Measurements from ENCODE around the gene AIFM1.
A peak's percentile ranks its signal among the peaks of the same experiment; 100 is the strongest.

The AIFM1 gene

DNA sequence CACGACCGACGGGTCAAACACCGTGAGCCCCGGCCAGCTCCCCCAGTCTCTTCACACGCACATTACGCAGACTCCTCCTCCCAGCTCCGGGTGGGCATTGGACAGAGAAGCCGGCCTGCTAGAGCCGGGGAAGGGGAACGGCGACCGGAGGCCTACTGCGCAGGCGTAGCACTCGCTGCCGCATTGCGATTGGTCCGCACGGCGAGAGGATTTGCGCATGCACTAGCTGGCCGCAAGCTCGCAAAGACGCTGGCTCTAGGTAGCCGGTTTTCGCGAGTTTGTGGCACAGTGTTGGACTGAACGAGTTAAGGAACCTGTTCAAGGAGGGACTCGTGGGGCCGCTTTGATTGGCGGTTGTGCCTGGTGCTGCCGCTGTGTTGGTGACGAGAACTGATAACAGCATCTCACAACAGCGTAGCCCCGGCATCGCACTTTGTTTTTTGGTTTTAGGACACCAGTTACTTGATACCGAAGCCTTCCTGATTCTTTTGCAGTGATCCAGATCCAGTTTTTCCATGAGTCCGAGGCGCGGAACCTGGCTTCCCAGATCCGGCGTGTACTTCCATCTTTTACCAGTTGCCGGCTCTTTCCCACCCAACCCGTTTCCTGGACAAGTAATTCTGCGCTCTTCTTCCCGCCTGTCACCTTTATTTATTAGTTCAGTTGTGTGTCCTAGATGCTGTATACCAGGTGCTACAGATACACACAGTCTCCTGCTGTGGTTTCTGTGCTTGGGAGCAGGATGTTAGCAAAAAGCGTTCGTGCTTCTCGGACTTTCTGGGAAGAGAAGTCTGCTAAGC lies at the start of gene AIFM1:
Gene AIFM1, minus strand, starts transcription at position 139 of the 800 bp plus-strand sequence. CDS start 185 bp downstream, outside the sequence.
- DNase-seq (ENCODE audit: low spot score), result peak; percentile 80

DNA sequence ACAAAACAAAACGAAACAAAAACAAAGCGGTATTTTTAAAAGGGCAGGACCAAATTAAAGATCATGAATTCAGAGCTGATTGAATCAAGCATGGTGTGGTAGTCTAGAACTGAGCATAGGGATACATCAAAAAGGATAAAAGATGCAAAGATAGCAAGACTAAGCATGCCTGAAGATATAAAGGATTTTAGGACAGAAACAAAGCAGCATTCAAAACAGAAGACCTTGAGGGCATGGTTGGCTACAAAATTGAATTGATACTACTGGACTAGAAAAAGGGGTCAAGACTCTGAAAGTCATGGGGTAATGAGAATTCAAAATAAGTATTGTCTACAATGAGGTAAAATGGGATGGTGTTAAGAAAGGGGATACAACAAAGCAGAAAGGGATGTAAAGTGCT lies 47.7 kb upstream of the AIFM1 start:
- DNase-seq (ENCODE audit: low spot score), result no peak

DNA sequence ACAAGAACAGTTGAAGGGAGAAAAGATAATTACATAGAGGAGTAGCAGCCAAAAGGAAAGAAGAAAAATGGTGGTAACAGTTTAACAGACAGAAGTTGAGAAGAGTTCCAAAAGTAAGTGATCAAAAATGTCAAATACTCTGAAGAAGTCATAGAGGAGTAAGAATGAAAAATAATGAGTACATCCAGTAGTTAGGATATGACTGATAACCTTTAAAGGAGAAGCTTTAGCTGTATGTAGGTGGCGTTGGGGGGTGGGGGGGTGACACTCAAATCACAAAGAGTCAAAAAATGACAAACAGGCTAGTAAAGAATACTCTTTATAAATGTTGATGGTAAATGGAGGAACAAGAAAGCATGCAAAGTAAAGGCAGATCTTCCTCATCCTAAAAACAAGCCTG lies 46.7 kb upstream of the AIFM1 start:
- DNase-seq (ENCODE audit: low spot score), result no peak

DNA sequence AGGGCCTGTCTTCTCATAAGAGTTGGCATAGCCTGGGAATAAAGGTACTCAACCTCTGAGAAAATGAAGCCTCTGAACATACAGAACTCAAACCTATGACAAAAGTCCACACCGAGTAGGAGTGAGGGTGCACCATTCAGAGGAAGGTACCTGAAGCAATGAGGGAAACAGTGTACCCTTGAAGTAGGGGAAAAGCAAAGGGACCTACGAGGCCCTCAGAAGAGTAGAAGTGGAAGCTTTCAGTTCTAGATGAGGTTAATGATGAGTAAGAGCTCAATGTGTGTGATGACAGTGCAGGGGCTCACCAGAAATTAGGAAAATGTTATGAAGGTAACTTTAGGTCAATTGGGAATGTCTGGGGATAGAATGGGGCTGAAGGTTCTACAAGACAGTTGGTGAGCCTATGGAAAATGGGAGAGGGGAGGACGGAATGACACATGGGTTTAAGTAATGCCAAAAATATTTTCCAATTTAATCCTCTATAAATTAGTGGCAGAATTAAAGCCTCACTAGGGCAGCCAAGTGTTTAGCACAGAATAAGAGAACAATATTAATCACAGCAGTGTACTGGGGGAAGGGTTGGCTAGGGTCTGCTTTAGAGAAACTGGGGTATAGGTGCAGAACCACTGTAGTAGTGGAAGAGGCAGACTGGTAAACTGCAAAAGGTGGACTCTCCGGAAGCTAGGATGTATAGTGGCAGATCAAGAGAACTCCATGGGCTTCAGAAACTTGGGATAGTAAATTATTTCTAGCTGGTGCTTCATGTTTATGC lies 46.0 kb upstream of the AIFM1 start:
- DNase-seq (ENCODE audit: low spot score), result no peak

DNA sequence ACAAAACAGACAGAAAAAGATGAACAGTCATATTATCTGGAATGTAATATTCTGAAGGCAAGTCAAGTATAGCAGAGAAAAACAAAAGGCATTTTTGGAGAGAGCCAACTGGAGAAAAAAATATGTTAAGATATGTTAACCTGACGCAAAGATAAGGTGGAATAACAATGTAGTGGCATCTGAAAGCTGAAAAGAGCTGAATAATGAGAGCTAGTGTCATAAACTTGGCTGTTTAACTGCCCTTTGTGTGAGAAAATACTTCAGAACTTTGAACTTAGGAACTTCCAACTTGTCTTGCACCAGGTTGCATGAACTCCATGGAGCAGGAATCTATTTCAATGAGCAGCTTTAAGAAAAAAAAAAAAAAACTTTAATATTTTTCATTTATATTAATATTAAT lies 39.0 kb upstream of the AIFM1 start:
- no peak for DNase-seq (ENCODE audit: low spot score)

DNA sequence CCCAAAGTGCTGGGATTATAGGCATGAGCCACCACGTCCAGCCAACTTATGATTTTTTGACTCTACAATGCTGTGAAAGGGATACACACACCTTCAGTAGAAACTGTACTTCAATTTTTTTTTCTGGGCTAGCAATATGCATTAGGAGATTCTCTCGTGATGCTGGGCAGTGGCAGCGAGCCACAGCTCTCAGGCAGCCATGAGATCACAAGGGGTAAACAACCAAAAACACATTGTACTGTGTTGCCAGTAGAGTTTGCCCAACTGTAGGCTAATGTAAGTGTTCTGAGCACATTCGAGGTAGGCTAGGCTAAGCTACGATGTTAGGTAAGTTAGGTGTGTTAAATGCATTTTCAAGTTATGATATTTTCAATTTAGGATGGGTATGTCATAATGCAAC lies 31.8 kb upstream of the AIFM1 start:
- no peak for DNase-seq (ENCODE audit: low spot score)

DNA sequence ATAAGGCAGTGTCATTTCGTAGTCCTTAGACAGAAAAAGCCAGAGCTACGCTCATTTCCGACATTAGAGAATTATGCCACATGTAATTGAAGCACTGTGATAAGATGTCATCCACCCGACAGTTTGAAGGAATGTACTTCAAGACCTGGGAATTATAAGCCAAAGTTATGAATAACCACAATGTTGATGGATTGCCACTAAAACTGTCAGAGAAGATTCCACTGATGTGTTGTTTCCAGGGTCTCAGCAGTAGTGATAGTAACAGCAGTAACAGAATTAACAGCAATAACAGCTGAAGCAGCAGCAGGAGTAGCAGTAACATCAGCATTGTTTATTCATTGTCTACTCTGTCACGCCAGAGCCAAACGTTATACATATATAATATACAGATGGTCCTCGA lies 30.8 kb upstream of the AIFM1 start:
- DNase-seq (ENCODE audit: low spot score), result no peak

DNA sequence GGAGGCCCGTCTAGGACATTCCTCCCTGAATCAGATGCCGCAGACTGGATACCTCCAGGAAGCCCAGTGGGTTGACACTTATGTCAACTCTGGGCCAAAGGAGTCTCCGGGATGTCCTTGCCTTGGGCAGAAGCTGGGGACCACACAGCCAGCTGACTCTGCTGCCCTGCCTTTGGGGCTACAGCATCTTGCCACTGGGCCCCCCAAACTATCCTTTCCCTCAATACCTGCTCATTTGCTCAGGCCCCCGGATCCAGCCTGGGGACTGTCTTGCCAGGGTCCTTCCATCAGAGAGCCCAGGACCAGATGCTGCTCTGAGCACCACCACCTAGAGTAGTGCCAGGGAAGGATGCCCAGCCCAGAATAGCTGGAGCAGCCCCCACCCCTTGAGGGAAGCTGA lies 25.2 kb upstream of the AIFM1 start:
- DNase-seq (ENCODE audit: low spot score), result no peak

DNA sequence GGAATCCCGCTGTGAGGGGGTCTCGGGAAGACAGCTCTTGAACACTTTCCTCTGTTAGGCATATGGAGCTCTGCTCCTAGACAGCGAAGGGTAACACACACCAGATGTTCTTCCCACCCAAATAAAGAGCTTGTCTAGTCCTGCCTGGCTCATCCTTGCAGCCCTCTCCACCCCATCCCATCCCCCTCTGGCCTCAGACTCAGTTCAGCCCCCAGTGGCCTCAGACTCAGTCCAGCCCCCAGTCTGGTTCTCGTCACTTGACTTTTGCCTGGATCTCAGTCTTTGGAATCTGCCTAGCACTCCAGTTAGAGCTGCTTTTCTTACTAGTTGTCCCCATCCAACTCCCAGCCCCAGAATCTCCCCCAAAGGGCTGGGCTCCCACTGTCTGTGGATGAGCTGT lies 21.0 kb upstream of the AIFM1 start:
- no peak for DNase-seq (ENCODE audit: low spot score)

DNA sequence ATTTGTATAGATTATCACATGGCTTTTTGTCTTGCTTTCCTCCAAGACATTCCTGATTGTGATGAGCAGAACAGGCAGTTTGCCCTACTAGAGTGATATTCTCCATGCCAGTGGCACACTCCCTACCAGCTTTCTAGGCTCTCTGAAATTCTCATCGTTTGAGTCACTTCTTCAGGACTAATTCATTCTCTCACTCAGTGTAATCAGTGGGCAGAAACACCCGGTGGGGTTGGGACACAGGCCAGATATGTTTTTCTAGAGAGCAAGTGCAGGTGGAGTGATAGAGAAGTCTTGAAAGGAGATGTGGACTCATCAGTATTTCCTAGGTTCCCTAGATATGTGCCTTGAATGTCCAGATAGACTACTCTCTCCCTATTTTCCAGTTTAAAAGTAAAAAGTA lies 19.2 kb upstream of the AIFM1 start:
- no peak for DNase-seq (ENCODE audit: low spot score)

DNA sequence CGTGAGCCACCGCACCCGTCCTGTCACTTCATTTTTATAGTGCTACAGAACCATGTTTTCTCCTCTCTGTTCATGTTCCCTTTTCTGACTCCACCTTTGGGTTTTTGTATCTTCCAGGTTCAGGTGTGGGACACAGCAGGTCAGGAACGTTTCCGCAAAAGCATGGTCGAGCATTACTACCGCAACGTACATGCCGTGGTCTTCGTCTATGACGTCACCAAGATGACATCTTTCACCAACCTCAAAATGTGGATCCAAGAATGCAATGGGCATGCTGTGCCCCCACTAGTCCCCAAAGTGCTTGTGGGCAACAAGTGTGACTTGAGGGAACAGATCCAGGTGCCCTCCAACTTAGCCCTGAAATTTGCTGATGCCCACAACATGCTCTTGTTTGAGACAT lies 18.5 kb upstream of the AIFM1 start:
- no peak for DNase-seq (ENCODE audit: low spot score)

DNA sequence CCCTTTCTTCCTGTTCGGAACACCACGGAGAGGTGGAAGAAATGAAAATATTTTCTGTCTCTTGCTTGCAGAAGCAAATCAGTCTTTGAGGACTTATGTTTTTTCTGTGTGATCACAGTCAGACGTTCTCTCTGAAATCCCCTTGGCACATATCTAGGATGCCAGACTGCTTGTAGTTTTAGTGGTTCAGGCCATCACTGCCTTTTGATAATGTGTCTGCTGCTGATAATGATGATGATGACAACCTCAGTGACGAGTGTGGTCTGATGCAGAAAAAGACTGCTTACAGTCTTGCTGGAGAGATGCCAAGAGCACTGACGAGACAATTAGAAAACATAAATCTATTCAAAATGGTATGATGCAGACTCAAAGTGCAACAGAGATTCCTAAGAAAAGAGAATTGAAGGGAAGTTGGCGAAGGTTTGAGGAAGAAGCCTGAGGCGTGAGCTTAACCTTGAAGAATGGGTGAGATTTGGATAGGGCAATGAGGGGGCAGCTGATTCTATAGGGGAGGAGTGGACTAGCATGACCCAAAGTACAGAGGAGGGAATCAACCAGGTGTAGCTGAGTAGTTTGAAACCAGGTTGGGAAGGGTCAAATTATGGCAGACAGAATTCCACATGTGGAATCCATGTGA lies 14.1 kb upstream of the AIFM1 start:
- no peak for DNase-seq (ENCODE audit: low spot score)

DNA sequence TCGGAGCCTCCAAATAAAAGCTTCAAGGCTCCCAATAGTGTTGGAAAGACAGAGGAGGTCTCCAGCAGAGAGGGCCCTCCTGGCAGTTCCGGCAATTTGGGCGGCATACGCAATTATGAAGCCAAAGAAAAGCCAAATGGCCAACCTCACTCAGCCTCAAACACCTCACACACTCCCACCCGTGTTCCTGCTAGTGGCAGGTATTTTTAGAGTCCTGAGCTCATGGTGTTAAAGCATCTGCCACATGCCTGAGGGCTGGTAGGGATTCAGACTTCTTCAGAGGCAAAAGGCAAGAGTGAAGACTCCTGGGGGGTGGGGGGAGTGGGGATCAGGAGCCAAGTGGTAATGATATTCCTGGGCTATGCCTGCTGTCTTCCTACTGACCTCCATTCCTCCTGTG lies 13.5 kb upstream of the AIFM1 start:
- no peak for DNase-seq (ENCODE audit: low spot score)

DNA sequence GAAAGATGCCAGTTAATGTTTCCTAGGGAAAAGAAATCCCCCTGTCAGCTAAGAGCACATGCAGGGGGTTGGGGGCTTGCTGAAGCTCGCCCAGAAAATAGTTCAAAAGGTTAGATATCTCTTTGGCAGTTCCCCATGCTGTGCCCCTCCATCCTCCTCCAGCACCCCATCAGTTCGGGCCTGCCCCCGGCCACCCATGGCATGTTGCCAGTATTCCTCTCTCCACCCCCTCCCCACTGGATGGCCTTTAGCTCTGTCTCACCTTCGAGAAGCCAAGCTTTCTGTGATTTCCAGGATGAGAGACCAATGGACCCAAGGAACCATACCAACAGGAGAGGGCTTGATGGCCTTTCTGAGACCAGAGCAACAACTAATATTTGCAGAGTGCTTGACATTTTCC lies 11.3 kb upstream of the AIFM1 start:
- DNase-seq (ENCODE audit: low spot score), result no peak

DNA sequence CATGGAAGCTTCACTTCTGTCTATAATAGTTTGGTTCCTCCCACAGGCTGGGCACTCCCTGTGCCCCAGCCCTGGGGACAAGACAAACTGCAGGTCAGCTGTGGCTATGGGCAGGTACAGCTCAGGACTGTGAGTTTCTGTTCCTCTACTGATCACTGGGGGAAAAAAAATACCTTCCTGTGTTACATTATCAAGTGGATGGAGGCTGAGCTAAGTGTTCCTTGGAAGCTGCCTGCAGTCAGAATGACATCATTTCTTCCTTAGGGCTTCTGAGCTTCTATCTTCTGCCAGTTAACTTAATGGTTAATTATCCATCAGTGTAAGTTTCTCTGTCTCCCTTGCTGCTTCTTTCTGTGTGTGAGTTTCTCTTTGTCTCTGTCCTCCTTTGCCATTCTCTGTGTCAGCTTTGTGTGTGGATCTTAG lies 10.7 kb upstream of the AIFM1 start:
- no peak for DNase-seq (ENCODE audit: low spot score)

DNA sequence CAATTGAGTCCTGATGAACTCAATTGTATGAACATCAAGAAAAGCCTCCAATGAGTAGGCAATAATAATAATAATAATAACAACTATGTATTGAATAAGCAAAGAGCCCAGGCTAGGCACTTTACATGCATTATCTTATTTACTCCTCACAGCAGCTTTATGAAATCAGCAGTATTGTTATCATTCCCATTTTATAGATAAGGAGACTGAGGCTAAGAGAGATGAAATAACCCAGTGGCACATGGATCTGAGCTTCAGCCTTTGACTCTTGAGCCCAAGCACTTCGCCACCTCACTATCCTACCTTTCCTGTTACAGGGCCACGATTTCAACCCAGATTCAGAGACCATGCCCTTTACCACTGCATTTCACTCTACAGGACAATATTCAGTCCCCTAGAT lies 9.3 kb upstream of the AIFM1 start:
- no peak for DNase-seq (ENCODE audit: low spot score)

DNA sequence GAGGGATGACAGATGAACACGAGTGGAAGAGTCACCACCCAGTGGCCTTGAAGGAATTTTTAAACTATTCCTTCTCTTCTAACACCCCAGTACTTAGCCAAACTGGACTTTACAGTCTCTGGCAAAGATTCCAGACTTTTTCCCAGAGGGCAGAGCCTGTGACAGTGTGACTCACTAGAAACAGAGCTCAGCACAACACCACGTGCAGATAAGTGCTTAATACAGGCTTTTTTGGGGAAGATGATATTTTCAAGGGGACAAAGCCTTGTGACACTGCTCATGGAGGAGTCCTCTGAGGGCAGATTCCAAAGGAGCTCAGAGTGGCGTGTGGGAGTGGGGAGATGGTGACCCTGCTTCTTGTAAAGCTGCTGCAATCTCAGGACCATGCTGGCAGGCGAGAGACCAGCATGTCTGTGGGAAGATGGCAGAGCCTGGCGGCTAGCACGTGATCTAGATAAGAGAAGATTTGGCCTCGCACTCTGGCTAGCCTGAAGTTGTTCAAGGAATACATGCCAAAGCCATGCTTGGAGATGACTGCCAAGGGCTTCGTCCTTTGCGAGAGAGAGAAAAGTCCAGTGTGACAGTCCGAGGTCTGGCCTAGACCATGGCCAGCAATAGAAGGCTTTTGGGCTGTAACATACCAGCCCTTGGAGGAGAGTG lies 8.5 kb upstream of the AIFM1 start:
- no peak for DNase-seq (ENCODE audit: low spot score)

DNA sequence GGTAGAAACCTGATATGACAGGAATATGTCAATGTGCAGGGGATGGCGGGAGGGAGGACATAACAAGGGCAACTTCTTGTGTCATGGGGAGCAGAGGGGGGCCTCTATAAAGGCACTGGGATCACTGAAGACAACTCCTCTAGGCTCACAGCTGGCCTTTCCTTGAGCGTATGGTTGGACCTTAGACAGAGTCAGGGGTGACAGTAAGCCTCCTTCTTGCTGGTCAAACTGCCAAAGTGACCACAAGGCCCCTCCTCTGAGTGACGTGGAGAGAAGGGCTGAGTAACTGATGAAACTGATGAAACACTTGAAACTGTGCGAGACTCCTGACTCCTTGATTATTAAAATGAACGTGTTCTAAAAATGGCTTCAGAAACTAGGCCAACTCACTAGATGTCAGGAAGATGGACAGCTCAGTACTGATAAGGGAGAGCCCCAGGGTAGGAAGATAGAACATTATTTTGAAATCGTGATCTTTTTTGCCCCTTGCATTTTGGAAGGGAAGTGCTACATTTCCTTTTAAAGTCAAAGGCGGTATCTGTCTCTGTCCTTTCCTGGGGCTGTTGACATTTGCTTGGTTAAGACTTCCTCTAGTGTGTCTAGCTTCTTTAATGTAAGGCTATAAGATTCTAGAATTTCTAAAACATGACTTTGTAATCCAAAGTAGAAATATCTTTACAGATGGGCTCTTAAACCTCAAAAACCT lies 7.7 kb upstream of the AIFM1 start:
- no peak for DNase-seq (ENCODE audit: low spot score)

DNA sequence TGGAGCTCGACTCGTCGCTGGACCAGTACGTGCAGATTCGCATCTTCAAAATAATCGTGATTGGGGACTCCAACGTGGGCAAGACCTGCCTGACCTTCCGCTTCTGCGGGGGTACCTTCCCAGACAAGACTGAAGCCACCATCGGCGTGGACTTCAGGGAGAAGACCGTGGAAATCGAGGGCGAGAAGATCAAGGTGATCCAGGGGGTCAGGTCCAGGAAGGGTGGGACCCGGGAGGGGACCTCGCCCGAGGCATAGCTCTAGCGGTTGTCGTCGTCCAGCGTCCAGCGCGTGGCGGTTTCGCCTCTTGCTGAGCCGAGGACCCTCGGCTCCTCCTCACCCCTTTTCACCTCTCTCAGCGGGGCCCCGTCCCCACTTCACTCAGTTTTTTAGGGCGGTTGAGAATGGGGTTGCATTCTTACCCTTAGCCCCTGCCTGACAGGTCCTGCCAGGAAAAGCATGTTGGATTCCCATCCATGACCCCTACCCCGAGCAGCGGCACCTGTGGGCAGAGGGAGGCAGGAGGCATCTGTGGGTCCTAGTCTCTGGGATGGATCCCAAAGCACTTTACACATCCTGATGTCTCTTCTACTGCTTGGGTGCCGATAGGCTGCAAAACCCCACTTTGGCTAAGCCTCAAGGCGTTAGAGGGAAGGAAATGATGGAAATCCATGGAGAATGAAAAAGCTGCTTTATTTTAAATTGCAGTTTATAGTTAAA lies 6.6 kb upstream of the AIFM1 start:
- DNase-seq (ENCODE audit: low spot score), result no peak

DNA sequence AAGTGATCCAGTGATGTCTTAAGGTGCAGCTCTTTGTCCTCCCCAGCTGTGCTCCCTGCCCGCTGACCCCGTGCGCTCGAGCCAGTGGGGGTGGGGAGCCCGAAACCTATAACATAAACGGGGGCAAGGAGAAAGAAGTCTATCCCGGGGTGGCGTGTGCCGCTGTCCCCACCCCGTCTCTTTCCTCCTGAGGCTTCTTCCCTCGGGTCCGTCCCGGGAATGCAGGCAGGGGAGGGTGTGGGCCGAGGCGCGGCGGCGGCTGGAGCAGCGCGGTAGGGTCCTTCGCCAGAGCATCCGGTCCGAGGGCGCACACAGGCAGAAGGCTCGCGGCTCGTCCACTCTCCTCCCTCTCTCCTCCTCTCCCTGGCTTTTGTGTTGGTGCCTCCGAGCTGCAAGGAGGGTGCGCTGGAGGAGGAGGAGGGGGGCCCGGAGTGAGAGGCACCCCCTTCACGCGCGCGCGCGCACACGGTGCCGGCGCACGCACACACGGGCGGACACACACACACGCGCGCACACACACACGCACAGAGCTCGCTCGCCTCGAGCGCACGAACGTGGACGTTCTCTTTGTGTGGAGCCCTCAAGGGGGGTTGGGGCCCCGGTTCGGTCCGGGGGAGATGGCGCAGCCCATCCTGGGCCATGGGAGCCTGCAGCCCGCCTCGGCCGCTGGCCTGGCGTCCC lies 5.9 kb upstream of the AIFM1 start, which contains the start of gene RAB33A:
Gene RAB33A, plus strand, starts transcription at position 517 of the 681 bp plus-strand sequence. Its CDS starts 101 bp downstream, at position 618.
- DNase-seq (ENCODE audit: low spot score), result no peak

Measured in kidney capillary endothelial cell (primary cell).